ENCODE data around the gene CLCN7.

Gene CLCN7

DNA sequence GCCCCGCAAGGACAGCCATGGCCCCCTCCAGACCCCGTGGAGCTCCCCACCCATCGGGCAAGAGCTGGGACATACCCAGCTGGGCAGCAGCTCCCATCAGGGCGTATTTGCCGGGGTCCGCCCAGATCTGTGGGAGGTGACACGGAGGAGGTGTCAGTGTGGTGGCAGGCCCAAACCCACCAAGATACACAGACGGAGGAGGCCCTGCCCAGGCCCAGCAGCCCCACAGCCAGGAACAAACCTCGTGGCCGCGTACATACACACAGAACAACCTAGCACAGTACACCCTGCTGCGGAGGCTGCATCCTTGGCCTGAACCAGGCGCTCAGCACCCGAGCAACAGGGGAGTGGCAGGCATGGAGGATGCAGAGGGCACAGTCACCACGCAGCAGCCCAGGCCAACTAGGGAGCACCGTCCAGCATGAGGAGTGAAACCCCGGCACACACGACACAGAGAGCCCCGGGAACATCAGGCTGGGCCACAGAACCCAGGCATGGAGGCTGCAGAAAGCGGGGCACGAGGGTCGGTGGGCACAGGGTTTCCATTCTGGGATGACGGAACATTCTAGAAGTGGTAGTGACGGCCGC lies 25.5 kb downstream of the CLCN7 start:
- H3K4me1 ChIP-seq (ENCODE audit: control extremely low read depth in 1 of 4, control insufficient read depth in 4 of 4, insufficient read depth in 4 of 4, low read length in 3 of 4), result peaks cover 0 to 7% (median 0%) of the 10 kb centered on the region in 4 experiments
- WGBS (ENCODE audit: insufficient coverage), result 96% methylated on average over 19 of the region's 25 CpGs
- H3K9me3 ChIP-seq (ENCODE audit: control extremely low read depth in 1 of 5, control insufficient read depth in 4 of 5, insufficient read depth in 2 of 5, low read depth in 1 of 5, low read length in 4 of 5), result no peaks in the 10 kb centered on the region
- no peak overlapping the region for H3K4me3 ChIP-seq (ENCODE audit: control insufficient read depth in 1 of 7, extremely low read depth in 1 of 7, insufficient read depth in 4 of 7, low read depth in 2 of 7, low read length in 6 of 7)
- H3K27me3 ChIP-seq (replicated peaks in 2 of 5; ENCODE audit: control insufficient read depth in 4 of 5, insufficient read depth in 5 of 5, low read length in 4 of 5), result no peaks in the 10 kb centered on the region
- ChIA-PET POLR2A (no interaction called here), CTCF (no interaction called here)
- no peak for DNase-seq
- H3K36me3 ChIP-seq (ENCODE audit: control insufficient read depth in 4 of 4, insufficient read depth in 4 of 4, low read length in 3 of 4), result peaks cover 4 to 88% (median 62%) of the 10 kb centered on the region in 4 experiments
- no peak overlapping the region for H3K27ac ChIP-seq (ENCODE audit: insufficient read depth in 1 of 2, low read depth in 1 of 2, low read length in 2 of 2, poor library complexity in 1 of 2, severe bottlenecking in 2 of 2)

DNA sequence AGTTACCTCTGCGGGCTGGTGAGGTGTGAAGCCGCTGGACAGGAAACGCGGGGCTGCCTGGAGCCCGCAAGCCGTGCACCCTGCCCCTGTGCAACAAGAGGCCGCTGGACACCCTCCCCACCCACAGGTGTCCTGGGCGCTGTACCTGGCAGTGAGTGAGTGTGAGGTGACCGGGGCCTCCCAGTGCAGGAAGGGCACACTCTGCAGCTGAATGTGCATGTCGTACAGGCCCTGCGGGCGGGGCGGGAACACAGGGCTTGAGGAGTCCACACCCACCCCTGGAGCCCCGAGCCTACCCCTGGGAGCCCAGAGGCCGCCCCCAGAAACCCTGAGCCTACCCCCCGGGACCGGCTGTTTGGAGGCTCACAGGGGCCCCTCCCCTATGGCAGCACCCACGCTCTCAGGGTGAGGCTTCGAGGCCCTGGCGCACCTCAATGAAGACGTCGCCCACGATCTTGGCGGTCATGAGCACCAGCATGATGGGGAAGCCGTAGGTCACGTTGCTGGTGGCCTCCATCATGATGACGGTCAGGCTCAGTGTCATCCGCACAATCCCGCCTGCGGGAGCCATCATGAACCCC lies 26.2 kb downstream of the CLCN7 start:
- H3K36me3 ChIP-seq (ENCODE audit: control insufficient read depth in 4 of 4, insufficient read depth in 4 of 4, low read length in 3 of 4), result peaks cover 4 to 81% (median 57%) of the 10 kb centered on the region in 4 experiments
- CTCF ChIA-PET, result no interaction called here

DNA sequence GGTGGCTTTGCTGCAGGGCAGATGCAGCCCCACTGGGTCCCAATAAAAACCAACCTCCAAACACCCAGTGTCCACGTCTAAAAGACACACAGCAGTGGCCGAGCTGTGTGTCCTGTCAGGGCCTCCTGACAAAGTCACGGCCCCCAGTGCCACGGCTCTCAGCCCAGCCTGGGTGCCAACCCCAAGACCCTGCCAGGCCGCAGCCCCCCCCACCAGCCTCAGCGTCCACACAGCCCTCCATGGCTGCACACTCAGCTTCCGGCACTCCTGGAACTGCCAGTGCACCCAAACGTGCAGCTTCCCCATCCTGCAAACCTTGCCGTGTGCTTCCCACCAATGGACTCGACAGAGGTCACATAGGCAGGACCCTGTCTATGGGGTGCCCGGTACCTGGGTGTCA lies 26.9 kb downstream of the CLCN7 start:
- H3K36me3 ChIP-seq (ENCODE audit: control insufficient read depth in 4 of 4, insufficient read depth in 4 of 4, low read length in 3 of 4), result peaks cover 4 to 76% (median 52%) of the 10 kb centered on the region in 4 experiments
- POLR2A ChIA-PET, result no interaction called here
- WGBS (ENCODE audit: insufficient coverage), result 99% methylated on average over 11 of the region's 11 CpGs

More for the DNA sequence above, 26.2 kb downstream of the CLCN7 start:
- H3K27ac ChIP-seq (ENCODE audit: insufficient read depth in 1 of 2, low read depth in 1 of 2, low read length in 2 of 2, poor library complexity in 1 of 2, severe bottlenecking in 2 of 2), result no peak overlapping the region
- no peak for DNase-seq
- H3K27me3 ChIP-seq (replicated peaks in 2 of 5; ENCODE audit: control insufficient read depth in 4 of 5, insufficient read depth in 5 of 5, low read length in 4 of 5), result no peaks in the 10 kb centered on the region
- H3K4me1 ChIP-seq (ENCODE audit: control extremely low read depth in 1 of 4, control insufficient read depth in 4 of 4, insufficient read depth in 4 of 4, low read length in 3 of 4), result peaks cover 0 to 1% (median 0%) of the 10 kb centered on the region in 4 experiments
- 95% methylated on average over 23 of the region's 30 CpGs for WGBS (ENCODE audit: insufficient coverage)
- H3K4me3 ChIP-seq (ENCODE audit: control insufficient read depth in 1 of 7, extremely low read depth in 1 of 7, insufficient read depth in 4 of 7, low read depth in 2 of 7, low read length in 6 of 7), result no peak overlapping the region
- no peaks in the 10 kb centered on the region for H3K9me3 ChIP-seq (ENCODE audit: control extremely low read depth in 1 of 5, control insufficient read depth in 4 of 5, insufficient read depth in 2 of 5, low read depth in 1 of 5, low read length in 4 of 5)
- POLR2A ChIA-PET, result no interaction called here

DNA sequence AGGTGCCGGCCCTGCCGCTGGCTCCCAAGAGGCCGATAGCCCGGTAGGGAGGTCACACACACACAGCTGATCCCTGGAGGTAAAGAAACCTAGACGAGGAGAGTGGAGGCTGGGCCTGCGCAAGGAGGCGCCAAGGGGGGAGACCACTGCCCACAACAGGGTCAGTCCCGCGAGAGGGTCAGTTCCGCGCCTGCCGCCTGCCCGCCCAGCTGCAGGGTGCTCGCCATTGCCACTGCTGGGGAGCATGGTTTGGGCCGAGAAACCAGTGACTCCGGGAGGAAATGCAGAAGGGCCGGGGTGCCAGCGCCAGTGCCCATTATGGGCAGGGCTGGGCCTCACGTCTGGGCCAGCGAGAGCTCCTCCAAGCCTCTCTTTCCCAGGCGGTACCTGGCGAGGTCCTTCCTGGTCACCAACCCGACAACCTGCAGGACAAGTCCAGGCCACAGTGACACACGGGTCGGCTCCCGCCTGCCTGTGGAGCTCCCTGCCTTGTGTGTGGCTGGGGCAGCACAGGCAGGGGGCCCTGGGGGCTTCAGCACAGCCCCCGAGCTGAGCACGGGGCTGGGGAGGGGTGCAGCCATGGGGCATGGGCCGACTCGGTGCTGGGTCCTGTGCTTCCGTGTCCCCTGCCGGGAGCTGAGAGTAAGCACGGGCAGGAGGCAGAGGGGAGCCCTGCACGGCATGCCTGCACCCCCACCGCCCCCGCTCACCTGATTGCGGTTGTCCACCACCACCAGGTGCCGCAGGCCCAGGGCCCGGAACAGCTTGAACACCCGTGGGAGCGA lies 28.3 kb downstream of the CLCN7 start:
- H3K4me1 ChIP-seq (ENCODE audit: control extremely low read depth in 1 of 4, control insufficient read depth in 4 of 4, insufficient read depth in 4 of 4, low read length in 3 of 4), result no peaks in the 10 kb centered on the region
- no peak overlapping the region for H3K4me3 ChIP-seq (ENCODE audit: control insufficient read depth in 1 of 7, extremely low read depth in 1 of 7, insufficient read depth in 4 of 7, low read depth in 2 of 7, low read length in 6 of 7)
- POLR2A ChIA-PET, result interaction anchor here (0.6 kb wide), 1 partner anchor 130 kb away, joined by 5 read pairs; no protein-coding TSS in a partner anchor
- H3K27ac ChIP-seq (ENCODE audit: insufficient read depth in 1 of 2, low read depth in 1 of 2, low read length in 2 of 2, poor library complexity in 1 of 2, severe bottlenecking in 2 of 2), result no peak overlapping the region
- no peaks in the 10 kb centered on the region for H3K9me3 ChIP-seq (ENCODE audit: control extremely low read depth in 1 of 5, control insufficient read depth in 4 of 5, insufficient read depth in 2 of 5, low read depth in 1 of 5, low read length in 4 of 5)
- 97% methylated on average over 37 of the region's 41 CpGs for WGBS (ENCODE audit: insufficient coverage)
- no peaks in the 10 kb centered on the region for H3K27me3 ChIP-seq (replicated peaks in 2 of 5; ENCODE audit: control insufficient read depth in 4 of 5, insufficient read depth in 5 of 5, low read length in 4 of 5)
- H3K36me3 ChIP-seq (ENCODE audit: control insufficient read depth in 4 of 4, insufficient read depth in 4 of 4, low read length in 3 of 4), result peaks cover under 1 to 62% (median 44%) of the 10 kb centered on the region in 4 experiments
- CTCF ChIA-PET, result interaction anchor here (1.2 kb wide), 1 partner anchor 15 kb away, joined by 3 read pairs; no protein-coding TSS in a partner anchor
- DNase-seq, result no peak

More for the DNA sequence above, 26.9 kb downstream of the CLCN7 start:
- no peak for DNase-seq
- no peak overlapping the region for H3K4me3 ChIP-seq (ENCODE audit: control insufficient read depth in 1 of 7, extremely low read depth in 1 of 7, insufficient read depth in 4 of 7, low read depth in 2 of 7, low read length in 6 of 7)
- no peaks in the 10 kb centered on the region for H3K4me1 ChIP-seq (ENCODE audit: control extremely low read depth in 1 of 4, control insufficient read depth in 4 of 4, insufficient read depth in 4 of 4, low read length in 3 of 4)
- no peaks in the 10 kb centered on the region for H3K27me3 ChIP-seq (replicated peaks in 2 of 5; ENCODE audit: control insufficient read depth in 4 of 5, insufficient read depth in 5 of 5, low read length in 4 of 5)
- H3K27ac ChIP-seq (ENCODE audit: insufficient read depth in 1 of 2, low read depth in 1 of 2, low read length in 2 of 2, poor library complexity in 1 of 2, severe bottlenecking in 2 of 2), result no peak overlapping the region
- no peaks in the 10 kb centered on the region for H3K9me3 ChIP-seq (ENCODE audit: control extremely low read depth in 1 of 5, control insufficient read depth in 4 of 5, insufficient read depth in 2 of 5, low read depth in 1 of 5, low read length in 4 of 5)
- CTCF ChIA-PET, result no interaction called here

DNA sequence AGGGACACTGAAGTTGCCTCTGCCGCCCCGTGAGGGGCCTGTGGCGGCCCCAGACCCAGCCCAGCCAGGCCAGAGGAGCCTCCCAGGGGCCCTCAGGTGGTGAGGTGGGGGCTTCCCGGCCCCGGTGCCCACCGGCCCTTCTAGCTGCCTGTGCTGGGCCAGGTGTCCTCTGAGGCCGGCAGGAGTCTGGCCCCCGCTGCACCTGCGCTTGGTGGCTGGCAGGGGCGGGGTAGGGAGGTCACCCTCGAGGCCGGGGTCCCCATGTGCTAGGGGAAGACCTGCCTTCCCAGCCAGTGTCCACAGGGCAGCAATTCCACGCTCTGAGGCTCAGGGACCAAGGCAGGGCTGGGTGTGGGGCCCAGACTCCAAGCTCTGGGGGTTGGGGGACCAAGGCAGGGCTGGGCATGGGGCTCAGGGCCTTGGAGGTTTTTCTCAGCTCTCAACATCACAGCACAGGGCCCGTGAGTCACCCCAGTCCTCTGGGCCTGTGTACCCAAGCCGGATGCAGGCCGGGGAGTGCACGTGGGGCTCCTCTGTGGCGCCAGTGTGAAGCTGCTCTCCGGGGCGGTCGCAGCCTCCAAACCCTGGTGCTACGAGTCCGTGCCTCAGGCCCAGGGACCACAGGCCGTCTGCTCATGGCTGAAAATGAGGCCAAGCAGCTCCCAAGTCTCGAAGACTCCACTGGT lies 29.2 kb downstream of the CLCN7 start:
- CTCF ChIA-PET, result no interaction called here
- no peaks in the 10 kb centered on the region for H3K9me3 ChIP-seq (ENCODE audit: control extremely low read depth in 1 of 5, control insufficient read depth in 4 of 5, insufficient read depth in 2 of 5, low read depth in 1 of 5, low read length in 4 of 5)
- no peak overlapping the region for H3K27ac ChIP-seq (ENCODE audit: insufficient read depth in 1 of 2, low read depth in 1 of 2, low read length in 2 of 2, poor library complexity in 1 of 2, severe bottlenecking in 2 of 2)
- H3K27me3 ChIP-seq (replicated peaks in 2 of 5; ENCODE audit: control insufficient read depth in 4 of 5, insufficient read depth in 5 of 5, low read length in 4 of 5), result no peaks in the 10 kb centered on the region
- H3K4me1 ChIP-seq (ENCODE audit: control extremely low read depth in 1 of 4, control insufficient read depth in 4 of 4, insufficient read depth in 4 of 4, low read length in 3 of 4), result no peaks in the 10 kb centered on the region
- no peak for DNase-seq
- H3K4me3 ChIP-seq (ENCODE audit: control insufficient read depth in 1 of 7, extremely low read depth in 1 of 7, insufficient read depth in 4 of 7, low read depth in 2 of 7, low read length in 6 of 7), result no peak overlapping the region
- H3K36me3 ChIP-seq (ENCODE audit: control insufficient read depth in 4 of 4, insufficient read depth in 4 of 4, low read length in 3 of 4), result peaks cover 2 to 54% (median 38%) of the 10 kb centered on the region in 4 experiments
- WGBS (ENCODE audit: insufficient coverage), result 97% methylated on average over 20 of the region's 25 CpGs
- POLR2A ChIA-PET, result no interaction called here

DNA sequence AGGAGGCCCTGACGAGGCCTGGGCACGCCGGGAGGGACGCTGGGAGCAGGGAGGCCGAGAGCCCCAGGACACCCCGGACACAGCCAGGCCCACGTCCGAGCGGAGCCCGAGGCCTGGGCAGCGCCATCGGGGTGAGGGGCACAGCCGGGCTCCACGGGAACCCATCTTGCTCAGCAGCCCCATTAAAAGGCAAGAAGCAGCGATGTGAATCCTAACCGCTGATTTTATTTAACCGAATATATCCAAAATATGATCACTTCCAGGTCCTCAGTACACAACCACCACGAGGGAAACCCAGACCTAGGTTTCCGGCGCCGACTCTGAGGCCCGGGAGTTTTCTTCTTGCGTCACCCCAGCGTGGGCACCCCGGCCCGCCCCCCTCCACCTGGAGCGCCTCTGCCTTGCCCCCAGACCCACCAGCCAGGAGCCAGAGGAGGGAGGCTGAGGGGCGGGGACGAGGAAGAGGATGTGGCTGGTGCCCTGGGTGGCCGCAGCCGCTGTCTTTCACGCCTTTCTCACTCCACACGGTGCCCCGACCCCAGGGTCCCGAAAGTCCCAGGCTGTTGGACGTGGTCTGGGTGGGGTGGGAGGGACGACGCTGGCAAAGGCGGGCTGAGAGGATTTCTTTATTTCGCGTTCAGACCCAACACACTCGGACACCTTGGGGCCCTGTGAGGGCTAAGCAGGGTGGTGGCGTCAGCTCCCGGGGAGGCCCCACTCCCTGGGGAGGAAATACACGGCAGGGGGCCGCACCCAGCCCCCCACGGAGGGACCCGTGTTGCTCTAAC lies 29.9 kb downstream of the CLCN7 start:
- Histone ChIP-seq H3K4me1 (ENCODE audit: control extremely low read depth in 1 of 4, control insufficient read depth in 4 of 4, insufficient read depth in 4 of 4, low read length in 3 of 4) (no peaks in the 10 kb centered on the region), H3K9me3 (ENCODE audit: control extremely low read depth in 1 of 5, control insufficient read depth in 4 of 5, insufficient read depth in 2 of 5, low read depth in 1 of 5, low read length in 4 of 5) (no peaks in the 10 kb centered on the region), H3K36me3 (ENCODE audit: control insufficient read depth in 4 of 4, insufficient read depth in 4 of 4, low read length in 3 of 4) (peaks cover 2 to 47% (median 32%) of the 10 kb centered on the region in 4 experiments), H3K27me3 (replicated peaks in 2 of 5; ENCODE audit: control insufficient read depth in 4 of 5, insufficient read depth in 5 of 5, low read length in 4 of 5) (no peaks in the 10 kb centered on the region), H3K4me3 (ENCODE audit: control insufficient read depth in 1 of 7, extremely low read depth in 1 of 7, insufficient read depth in 4 of 7, low read depth in 2 of 7, low read length in 6 of 7) (no peak overlapping the region), H3K27ac (ENCODE audit: insufficient read depth in 1 of 2, low read depth in 1 of 2, low read length in 2 of 2, poor library complexity in 1 of 2, severe bottlenecking in 2 of 2) (no peak overlapping the region)
- DNase-seq, result no peak
- WGBS (ENCODE audit: insufficient coverage), result 90% methylated on average over 38 of the region's 48 CpGs
- POLR2A ChIA-PET, result no interaction called here
- CTCF ChIA-PET, result interaction anchor here (1.0 kb wide), 1 partner anchor 16 kb away, joined by 4 read pairs; no protein-coding TSS in a partner anchor

All from common myeloid progenitor, CD34-positive (primary cell).